Measurements from ENCODE around the gene WNK3.

The WNK3 gene

DNA sequence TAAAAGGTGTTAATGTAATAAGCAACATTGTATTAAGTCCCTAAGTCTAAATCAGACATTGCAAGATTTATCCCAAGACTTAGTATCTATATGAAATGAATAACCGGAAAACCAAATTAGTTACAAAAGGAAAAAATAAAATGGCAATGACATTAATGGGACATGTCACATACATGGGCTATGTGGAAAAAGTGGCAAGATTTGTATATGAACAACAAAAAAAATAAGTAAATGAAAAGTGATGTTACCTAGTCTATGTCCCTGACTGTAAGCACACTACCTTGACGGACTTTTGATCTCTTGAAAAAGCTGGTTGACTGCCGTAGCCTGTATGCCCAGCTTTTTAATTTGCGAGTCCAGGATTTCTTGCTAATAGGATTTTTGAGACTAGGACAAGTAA lies 119.3 kb downstream of the WNK3 start:
- DNase-seq (ENCODE audit: low read depth), result no peak

DNA sequence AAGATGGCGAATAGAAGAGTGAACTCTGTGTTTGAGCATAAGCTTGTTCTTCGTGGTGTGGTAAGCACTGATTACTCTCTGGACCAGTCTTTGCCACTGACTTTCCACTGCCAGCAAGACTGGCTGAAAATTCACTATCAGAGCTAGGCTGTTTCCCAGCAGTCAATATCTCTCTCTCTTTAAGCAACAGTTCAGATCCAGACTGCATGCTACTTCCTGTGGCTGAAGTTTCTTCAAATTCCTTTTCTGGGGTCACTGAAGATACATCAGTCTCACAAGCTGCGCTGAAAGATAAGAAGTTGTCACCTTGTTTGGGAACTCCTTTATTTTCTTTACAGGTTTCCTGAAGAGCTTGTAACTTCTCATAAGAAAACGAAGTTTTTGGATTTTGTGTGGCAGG lies 120.8 kb downstream of the WNK3 start:
- DNase-seq (ENCODE audit: low read depth), result no peak

DNA sequence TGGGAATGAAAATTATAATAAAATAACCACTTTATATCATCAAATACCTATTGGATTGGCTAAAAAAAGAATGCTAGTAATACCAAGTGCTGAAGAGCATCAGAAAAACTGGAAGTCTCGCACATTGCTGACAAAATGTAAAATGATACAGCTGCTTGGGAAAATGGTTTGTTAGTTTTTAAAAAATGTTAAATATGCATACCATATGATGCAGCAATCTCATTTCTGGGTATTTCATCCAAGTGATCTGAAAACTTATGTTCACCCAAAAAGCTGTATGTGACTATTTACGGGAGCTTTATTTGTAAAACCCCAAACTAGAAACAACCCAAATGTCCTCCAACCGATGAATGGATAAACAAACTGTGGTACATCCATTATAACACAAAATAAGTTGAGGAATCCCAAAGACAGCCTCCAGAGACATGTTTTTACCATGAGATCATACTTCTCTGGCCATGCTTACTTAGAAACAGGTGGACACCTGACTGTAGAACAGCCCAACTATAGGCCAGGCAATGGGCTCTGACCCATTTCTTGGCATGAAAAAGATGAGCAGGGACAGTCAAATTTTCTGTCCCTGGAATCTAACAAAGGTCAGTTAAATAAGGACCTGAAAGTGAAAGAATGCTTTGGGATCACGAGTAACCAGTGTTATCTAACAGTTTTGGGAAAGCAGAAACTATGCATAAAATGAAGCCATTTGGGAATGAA lies 127.3 kb downstream of the WNK3 start:
- DNase-seq (ENCODE audit: low read depth), result no peak

- DNase-seq (ENCODE audit: low read depth), result no peak
Observed at GRCh38 chrX:54223581-54223980, 134.3 kb downstream of the WNK3 start.

DNA sequence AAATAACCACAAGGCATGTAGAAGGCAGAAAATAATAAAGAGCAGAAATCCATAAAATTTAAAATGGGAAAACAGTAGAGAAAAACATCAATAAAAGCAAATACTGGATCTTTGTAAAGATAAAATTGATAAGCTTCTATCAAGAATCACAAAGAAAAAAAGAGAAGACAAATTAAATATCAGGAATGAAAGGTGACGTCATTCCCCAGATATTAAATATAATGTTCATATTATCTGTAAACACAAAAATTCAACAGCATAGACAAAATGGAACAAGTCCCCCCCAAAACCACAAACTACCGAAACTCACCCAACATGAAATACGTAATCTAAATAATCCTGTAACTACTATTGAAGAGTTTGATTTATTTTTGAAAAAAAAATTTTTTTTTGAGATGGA lies 144.2 kb downstream of the WNK3 start:
- DNase-seq (ENCODE audit: low read depth), result no peak

DNA sequence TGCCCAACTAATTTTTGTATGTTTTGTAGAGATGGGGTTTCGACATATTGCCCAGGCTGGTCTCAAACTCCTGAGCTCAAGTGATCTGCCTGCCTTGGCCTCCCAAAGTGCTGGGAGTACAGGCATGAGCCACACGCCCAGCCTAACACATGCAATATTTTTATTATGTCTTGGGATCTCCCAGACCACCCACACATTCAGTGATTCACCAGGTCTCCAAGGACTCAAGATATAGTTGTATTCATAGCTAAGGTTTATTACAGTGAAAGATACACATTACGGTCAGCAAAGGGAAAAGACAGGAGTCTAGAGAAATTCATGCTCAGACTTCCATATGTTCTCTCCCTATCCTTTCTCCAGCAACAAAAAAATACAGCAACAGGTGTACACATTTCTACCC lies 149.3 kb downstream of the WNK3 start:
- no peak for DNase-seq (ENCODE audit: low read depth)

- DNase-seq (ENCODE audit: low read depth), result no peak
Observed at GRCh38 chrX:54198262-54198661, 159.6 kb downstream of the WNK3 start.

- DNase-seq (ENCODE audit: low read depth), result no peak
Observed at GRCh38 chrX:54194982-54195588, 162.8 kb downstream of the WNK3 start.

DNA sequence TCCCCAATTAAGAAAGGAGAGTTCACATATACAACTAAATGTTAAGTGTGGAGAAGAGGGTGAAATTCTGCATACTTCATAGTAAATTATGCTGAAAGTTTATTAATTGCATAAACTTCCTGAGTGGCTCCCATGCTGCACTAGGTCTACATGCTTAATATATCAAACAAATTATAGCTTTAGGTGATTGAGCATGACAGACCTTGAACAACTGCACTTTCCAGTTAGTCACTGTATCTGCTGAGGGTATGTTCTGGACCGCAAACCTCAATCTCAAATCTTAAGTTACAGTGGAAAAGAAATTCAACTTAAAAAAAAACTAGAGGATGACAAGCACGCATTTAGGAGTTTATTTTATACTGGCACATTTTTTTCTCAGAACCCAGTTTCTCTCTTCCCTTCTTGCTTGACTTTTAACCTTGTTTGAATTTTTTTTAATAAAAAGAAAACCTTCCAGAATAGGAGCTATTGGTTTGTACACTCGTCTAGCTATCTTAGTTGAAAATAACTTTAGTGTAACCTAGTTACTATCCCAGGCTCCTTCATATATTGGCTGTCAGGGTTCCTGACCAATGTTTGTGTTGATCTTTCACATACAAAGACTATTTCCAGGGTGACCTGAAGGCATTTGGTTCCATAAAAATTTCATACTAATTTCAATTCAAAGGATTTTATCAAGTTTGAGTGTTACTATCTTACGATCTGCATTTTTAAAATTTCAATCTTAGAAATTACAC lies 164.6 kb downstream of the WNK3 start:
- no peak for DNase-seq (ENCODE audit: low read depth)

DNA sequence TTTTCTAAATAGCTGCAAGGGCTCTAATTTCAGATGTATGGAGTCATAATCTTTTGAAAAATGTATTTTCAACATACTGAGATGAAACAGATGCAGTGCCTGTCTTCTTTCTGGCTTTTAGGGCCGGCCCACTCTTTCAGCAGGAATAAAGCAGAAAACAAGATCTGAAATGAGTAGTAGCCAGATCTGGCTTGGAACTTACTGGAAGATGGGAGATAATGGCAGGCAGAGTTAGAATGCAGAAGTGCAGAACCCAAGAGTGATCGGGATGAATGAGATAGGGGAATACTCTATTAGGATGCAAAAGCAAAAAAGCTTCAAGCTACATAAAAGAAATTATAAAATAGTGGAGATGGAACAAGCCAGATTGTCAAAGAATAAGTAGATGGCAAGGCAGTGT lies 173.4 kb downstream of the WNK3 start:
- DNase-seq (ENCODE audit: low read depth), result no peak

- DNase-seq (ENCODE audit: low read depth), result no peak
Observed at GRCh38 chrX:54182864-54183613, 174.8 kb downstream of the WNK3 start, which contains the start of gene FAM120C. TSS of gene FAM120C (minus strand) at chrX:54183254. CDS start at chrX:54183198, 56 bp downstream.

DNA sequence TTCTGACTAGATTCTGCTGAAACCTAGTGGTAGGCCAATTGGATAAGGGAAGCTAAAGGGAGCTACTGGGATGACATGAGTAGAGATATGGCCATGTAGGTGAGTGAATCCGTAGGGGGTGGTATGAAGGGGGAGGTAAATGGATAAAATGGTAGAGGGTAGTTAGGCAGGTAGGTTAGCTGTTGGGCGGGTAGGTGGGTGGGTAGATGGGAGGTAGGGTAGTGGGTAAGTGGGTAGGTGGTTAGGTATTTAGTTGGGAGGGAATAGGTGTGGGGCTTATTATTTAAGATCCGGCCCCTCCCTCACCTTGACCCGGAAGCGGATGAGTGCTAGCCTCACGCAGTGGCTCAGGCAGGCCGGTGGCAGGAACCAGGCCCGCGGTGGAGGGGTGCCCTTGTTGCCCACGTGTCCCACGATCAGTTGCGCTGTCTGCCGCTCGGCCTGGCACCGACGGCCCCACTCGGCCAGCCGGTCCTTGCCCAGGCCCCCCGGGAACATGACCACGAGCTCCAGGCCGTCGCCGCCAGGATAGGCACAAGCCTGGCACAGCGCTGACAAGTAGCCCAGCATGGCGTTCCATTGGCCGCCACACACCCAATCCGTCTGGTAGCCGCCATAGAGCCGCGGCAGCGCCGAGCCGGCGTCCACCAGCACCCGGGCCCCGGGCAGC lies 175.5 kb downstream of the WNK3 start:
- no peak for DNase-seq (ENCODE audit: low read depth)

- no peak for DNase-seq (ENCODE audit: low read depth)
Observed at GRCh38 chrX:54181202-54181953, 176.5 kb downstream of the WNK3 start.

- DNase-seq (ENCODE audit: low read depth), result no peak
Observed at GRCh38 chrX:54180403-54180802, 177.4 kb downstream of the WNK3 start.

- DNase-seq (ENCODE audit: low read depth), result no peak
Observed at GRCh38 chrX:54178100-54178940, 179.5 kb downstream of the WNK3 start.

- no peak for DNase-seq (ENCODE audit: low read depth)
Observed at GRCh38 chrX:54177306-54177705, 180.5 kb downstream of the WNK3 start.

DNA sequence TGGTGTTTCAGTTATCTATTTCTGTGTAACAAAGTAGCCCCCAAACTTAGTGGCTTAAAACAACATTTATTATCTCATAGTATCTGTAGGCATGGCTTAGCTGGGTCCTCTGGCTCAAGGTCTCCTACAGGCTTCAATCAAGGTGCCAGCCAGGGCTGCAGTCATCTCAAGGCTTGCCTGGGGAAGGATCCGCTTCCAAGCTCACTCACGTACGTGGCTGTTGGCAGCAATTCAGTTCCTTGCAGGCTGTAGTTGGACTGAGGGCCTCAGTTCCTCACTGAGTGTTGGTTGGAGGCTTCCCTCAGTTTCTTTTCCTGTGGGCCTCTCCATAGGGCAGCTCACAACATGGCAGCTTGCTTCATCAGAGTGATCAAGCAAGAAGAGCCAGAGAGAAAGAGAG lies 184.1 kb downstream of the WNK3 start:
- no peak for DNase-seq (ENCODE audit: low read depth)

DNA sequence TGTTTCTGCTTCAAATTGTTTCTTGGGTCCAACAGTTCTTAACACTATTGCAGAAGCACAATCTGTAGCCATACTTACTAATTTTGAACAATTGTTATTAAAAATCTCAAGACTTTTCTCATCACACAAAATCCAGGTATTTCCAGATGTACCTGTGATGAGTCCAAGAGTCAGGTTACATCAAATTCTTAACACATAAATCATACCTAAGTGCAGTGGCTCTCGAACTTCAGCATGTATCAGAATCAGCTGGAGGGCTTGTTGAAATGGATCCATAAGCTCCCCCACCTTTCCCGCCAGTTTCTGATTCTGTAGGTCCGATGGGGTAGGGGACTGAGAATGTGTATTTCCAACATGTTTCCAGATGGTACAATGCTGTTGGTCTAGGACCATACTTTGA lies 185.4 kb downstream of the WNK3 start:
- no peak for DNase-seq (ENCODE audit: low read depth)

GRCh38 chrX:54171527-54172250 lies 186.2 kb downstream of the WNK3 start:
- no peak for DNase-seq (ENCODE audit: low read depth)

- no peak for DNase-seq (ENCODE audit: low read depth)
Observed at GRCh38 chrX:54171091-54171490, 186.8 kb downstream of the WNK3 start.

Measured in HS-27A (cell line).